Activated CD4-positive, alpha-beta T cell treated with anti-CD3 and anti-CD28 coated beads, Interleukin-2, amount 50 U/mL, for 24 hours (primary cell): ENCODE measurements around the gene PLK1.
A peak's percentile ranks its signal among the peaks of the same experiment; 100 is the strongest.
"Not testable (repeated sequence)": the region's sequence is repeated elsewhere in the genome, so short reads cannot be mapped to it uniquely, and the experiment has no call there.

Source experiments
- DNase-seq, 2 donors: peaks; one replicate each; pipeline ENCODE4 v3.0.0-alpha.2; 2020; ENCODE audit warnings: low read depth in 1 of 2, low spot score in 1 of 2

Gene PLK1

DNA sequence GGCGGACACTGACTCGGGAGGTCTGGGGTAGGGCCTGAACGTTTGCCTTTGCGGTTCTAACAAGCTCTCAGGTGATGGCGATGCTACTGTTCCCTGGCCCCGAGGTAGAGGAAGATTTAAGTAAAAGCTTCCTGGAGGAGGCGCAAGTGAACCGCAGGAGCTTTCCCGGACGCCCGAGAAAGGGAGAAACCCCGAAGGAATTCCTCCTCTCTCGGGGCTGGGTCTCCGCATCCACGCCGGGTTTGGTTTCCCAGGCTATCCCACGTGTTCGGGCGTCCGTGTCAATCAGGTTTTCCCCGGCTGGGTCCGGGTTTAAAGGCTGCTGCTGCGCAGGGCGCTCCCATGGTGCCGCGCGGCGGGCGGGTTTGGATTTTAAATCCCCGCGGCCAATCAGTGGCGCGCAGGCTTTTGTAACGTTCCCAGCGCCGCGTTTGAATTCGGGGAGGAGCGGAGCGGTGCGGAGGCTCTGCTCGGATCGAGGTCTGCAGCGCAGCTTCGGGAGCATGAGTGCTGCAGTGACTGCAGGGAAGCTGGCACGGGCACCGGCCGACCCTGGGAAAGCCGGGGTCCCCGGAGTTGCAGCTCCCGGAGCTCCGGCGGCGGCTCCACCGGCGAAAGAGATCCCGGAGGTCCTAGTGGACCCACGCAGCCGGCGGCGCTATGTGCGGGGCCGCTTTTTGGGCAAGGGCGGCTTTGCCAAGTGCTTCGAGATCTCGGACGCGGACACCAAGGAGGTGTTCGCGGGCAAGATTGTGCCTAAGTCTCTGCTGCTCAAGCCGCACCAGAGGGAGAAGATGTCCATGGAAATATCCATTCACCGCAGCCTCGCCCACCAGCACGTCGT, at the start of gene PLK1:
TSS of gene PLK1 (plus strand) at position 460 of the 844 bp plus-strand sequence. CDS start at position 504, 44 bp downstream.
- peak; percentile 53 to 68 for DNase-seq

GRCh38 chr16:23629516-23629915, 49.2 kb upstream of the PLK1 start:
- no peak for DNase-seq

GRCh38 chr16:23631874-23632273, 46.8 kb upstream of the PLK1 start:
- not testable (repeated sequence) for DNase-seq

- no peak for DNase-seq
Measured at GRCh38 chr16:23634461-23635036, 44.1 kb upstream of the PLK1 start.

DNA sequence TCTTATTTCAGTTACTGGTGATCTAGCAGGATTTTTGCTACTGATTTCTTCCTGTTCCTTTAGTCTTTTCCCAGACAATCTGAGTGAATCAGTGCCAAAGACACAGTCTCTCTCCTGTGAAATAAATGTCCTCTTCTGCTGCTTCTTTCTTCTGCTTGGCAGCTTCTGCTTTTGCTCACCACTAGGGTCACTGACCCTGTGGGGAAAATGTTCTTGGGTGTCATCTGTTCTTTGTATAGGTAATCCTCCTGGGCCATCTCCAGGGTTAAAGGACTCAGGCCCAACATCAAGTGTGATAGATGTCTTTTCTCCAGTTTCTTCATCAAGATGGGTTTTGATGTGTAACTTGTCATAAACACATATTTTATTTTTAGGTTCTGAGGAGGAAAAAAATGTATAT, 42.7 kb upstream of the PLK1 start:
- no peak for DNase-seq

GRCh38 chr16:23640615-23640930, 38.1 kb upstream of the PLK1 start:
- peak in 1 of 2 donors; percentile 4 for DNase-seq

DNA sequence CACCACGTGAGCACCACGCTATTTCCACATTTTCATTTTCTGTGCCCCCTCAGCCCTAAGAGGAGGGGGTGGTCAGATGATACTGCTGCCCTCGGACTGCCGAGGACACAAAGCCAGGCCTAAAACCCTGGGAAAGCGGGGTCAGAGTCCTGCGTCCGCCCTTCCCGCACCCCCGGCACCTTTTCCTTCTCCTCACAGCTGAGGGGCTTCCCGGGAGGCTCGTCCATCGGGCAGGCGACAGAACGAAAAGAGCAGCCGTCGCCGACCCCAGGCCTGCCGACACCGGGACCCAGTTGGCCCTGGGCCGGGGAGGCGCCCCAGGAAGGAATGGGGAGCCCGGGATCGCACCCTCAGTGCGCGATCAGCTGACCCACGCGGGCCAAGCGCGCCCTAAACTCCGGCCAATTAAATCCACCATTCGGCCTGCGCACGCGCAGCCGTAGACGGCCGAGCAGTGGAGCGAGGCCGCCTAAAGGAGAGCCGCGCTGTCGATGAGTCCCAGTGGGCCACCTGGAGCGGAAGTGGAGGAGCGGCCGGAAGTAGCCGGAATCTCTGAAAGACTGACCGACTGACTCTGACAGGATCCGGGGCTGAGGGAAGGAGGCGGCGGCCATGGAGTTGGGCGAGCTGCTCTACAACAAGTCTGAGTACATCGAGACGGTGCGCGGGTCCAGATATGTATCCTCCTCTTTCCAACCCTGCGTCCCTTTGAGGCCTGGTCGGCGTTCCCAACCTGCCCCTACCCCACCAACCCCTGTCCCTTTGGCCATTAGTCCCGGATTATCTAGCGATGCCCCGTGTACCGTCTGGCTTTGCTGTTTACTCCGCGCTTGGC, 37.5 kb upstream of the PLK1 start, which contains the start of the genes DCTN5 and PALB2:
TSS of gene DCTN5 (plus strand) at position 536 of the 835 bp plus-strand sequence. CDS start at position 613, 77 bp downstream.
TSS of gene PALB2 (minus strand) at position 380 of the 835 bp plus-strand sequence. CDS start at position 227, 153 bp downstream.
- peak; percentile 64 to 85 for DNase-seq

DNA sequence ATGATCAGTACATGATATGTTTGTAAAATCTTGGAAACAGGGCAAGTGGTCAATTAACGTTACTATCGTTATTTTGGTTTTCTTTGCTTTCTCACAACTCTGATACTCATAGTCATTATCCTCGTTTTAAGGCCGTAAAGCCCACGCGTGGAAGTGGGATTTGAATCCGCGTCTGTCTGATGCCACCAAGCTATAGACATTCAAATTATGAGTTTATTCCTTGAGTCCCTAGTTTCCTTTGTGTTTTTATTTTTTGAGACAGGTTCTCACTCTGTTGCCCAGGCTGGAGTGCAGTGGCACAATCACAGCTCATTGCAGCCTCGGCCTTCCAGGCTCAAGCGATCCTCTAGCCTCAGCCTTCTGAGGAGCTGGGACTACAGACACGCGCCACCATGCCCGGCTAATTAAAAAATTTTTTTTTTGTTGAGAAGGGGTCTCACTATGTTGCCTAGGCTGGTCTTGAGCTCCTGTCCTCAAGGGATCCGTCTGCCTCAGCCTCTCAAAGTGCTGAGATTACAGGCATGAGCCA, 36.4 kb upstream of the PLK1 start:
- no peak for DNase-seq

DNA sequence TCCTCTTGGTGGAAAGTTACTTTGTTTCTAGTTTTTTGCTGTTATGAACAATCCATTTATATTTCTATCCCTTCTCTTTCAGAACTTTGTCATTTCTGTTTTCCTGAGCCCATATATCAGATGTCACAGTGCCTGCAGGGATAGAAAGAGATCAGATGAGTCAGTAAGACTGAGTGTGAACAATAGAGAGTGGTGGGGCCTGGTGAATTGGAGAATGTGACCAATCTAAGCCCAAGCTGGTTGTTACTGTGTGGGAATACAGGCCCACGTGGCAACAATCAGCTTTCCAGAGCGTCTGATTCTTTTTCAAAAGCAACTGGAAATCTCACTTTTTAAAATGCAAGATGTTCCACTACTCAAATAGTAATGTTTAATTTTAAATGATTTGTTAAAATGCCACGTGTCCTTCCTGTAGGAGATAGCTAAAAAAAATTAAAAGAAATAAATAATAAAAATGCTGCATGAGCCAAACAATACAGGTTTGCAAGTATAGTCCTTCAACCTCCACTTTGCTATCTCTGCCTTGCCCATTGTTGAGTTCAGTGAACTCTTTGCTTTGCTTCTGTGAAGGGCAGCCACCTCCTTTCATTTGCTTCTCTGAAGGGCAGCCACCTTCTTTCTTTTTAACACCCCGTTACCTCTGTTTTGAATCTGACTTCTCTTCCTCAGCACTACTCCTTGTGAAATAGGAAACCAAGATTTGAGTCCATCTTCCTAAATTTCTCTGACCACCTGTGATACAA, 27.8 kb upstream of the PLK1 start:
- DNase-seq, result no peak

GRCh38 chr16:23651943-23652468, 26.7 kb upstream of the PLK1 start:
- DNase-seq, result no peak

- no peak for DNase-seq
Measured at GRCh38 chr16:23663918-23664317, 14.8 kb upstream of the PLK1 start.

DNA sequence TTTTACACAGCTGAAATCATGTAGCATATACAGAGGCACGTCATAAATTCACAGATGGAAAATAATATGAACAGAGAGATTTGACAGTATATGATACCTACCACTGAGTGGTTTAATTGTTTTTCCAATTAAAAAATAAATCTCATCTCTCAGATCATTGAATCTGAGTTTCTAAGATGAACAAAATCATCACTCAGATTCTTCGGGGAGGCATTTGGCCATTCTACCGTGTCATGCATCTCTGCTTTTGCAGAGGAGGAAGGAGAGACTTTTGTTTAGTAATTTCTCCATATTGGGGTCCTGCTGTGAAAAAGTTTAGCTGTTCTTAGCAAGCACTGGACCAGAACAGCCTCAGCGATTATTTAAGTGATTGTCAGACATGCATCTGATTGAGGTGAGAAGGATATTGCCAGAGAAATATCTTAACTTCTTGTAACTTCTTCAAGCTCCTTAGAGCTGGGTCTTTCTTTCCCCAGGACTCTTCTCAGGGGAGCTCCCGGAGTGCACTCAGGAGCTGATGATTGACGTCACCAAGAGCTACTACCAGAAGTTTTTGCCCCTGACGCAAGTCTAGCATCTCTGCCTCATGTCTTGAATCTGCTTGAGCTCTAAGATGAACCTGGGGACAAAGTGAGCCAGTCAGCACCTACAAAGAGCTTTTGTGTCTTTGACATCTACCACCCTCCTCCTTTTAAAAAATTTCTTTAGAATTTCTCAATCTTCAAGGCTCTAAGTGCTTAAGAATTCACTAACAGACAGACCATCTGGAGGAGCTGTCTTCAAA, 11.9 kb upstream of the PLK1 start:
- no peak for DNase-seq

- no peak for DNase-seq
Measured at GRCh38 chr16:23667355-23667659, 11.4 kb upstream of the PLK1 start.

- no peak for DNase-seq
Measured at GRCh38 chr16:23668225-23668624, 10.5 kb upstream of the PLK1 start.

DNA sequence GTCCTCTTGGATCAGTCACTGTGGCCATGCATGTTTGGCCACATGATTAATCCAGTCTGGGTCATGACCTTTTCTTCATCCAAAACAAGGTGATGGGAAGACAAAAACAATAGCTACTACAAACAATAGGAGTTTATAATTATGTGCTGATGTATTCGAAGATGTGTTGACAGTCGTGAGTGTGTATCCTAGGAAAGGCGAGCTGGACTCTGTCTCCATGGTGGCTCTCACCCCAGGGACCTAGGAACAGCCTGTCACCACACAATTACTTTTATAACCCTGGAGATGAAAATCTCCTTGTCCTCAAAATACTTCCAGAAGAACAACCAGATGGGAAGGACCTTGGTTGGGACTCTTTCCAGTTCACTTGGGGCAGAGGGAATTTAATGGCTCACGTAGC, 9.8 kb upstream of the PLK1 start:
- no peak for DNase-seq

- peak in 1 of 2 donors; percentile 39 for DNase-seq
Measured at GRCh38 chr16:23670137-23670776, 8.4 kb upstream of the PLK1 start.

DNA sequence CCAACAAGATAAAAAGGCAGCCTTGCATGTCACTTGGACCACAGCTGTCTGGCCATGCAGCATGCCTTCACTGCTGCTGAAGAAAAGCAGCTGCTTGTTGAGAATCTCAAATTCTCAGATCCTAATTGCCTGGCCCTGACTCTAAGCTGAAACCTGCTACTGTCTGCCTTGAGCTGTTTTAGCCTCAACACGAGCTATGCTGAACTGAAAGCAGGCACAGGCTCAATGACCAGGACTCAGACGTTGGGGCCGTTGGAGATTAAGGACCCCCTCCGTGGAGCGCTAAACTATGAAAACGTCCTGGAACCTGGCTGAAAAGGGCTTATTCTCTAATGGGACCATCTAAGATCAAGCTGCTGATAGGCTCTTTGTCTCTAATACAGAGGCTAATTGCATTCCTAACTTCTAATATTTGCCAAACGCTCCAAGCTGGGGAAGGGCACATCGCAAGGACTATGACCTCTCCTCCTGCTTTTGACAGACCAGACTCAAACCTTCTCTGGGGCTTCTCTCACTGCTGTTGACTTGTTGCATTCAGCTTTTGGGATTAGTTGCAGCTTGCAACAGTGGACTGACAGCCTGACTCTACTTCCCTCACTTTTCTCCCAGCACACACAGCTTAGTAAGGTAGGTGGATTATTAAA, 4.6 kb upstream of the PLK1 start:
- DNase-seq, result no peak

- no peak for DNase-seq
Measured at GRCh38 chr16:23676924-23677480, 1.7 kb upstream of the PLK1 start.
